NCI-H82 treated with DMSO at 0.1 percent for 48 hours (cell line): Measurements from ENCODE around the gene CRTAP.
"Not testable (repeated sequence)": the region's sequence is repeated elsewhere in the genome, so short reads cannot be mapped to it uniquely, and the experiment has no call there.

ENCODE experiments used
- DNase-seq: peaks from one replicate; lab custom pipeline; 2025; ENCODE audit not compliant: unreplicated experiment; lab: John Stamatoyannopoulos, UW

CRTAP gene

DNA sequence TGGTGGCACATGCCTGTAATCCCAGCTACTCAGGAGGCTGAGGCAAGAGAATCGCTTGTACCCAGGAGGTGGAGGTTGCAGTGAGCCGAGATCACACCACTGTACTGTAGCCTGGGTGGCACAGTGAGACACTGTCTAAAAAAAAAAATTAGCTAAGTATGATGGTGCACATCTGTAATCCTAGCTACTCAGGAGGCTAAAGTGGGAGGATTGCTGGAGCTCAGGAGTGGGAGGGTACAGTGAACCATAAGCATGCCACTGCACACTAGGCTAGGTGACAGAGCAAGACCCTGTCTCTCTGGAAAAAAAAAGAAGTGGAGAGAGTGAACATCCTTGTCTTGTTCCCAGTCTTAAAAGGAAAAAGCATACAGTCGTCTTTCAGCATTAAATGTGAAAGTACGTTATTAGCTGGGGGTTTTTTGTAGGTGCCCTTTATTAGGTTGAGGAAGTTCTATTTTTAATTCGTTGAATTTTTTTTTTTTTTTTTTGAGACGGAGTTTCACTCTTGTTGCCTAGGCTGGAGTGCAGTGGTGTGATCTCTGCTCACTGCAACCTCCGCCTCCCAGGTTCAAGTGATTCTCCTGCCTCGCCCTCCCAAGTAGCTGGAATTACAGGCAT is 25.3 kb downstream of the CRTAP start:
- not testable (repeated sequence) for DNase-seq

DNA sequence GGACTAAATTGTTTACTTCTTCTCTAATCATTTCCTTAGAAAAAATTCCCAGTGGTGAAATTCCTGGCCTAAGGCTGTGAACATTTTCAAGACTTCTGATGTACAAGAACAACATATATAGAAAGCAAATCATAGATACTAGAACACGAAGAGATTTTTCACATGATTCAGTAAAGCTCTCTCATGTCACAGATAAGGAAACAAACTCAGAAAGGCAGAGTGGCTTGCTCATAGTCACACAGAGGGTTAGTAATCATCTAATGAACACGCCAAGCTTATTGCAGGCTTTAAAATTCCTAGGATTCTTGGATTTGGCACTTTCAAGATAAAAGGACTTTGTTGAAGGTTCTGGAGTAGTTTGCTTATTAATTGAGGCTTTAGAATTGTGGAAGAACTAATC is 26.2 kb downstream of the CRTAP start:
- no peak for DNase-seq

DNA sequence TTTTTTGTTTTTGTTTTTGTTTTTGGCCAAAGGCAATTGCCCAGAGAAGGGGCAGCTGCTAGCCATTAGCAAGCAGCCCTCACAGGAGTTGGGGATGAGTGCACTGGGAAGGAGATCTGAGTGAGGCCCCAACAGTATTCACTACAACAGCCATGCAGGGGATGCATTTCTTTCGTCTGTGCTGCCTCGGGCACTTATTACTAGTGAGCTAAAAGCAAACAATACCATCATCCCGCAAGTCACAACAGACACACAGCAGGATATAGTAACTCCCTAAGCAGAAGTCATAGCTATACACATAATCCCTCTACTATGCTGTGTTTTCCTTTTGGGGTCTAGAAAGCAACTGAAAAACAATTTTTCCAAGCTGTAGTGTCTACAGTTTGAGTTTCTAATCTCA is 27.2 kb downstream of the CRTAP start:
- DNase-seq = no peak

- DNase-seq = no peak
Observed at GRCh38 chr3:33144433-33144832, 30.6 kb downstream of the CRTAP start.

DNA sequence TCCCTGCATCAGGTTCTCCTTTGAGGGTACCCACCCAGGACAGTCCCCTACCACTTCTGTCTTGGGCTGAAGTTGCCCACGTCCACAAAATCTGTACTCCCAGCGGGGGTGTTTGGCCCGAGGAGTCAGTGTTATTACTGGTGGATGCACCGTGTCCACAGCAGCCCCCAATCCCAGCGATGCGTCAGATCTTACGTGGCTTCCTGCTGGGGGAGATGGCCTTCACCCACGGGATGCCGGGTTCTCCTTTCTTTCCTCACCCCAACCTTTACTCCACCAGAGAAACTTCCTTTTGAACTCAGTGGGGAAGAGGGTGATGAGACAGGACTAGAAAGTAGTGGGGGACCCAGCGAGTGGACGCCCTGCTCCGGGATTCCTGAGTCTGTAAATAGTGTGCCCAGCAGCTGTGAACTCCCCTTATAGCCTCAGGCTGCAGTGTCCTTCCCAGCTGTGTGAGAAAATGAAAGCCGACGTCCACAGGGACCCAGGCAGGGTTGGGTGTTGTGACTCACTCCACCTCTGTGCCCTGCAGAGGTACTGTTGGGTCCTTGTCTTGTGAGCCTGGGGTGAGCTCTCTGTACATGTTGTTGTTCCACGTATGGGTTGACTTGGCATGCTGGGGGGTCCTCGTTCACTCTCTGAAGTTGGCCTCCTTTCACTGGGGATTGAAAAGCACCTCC is 31.5 kb downstream of the CRTAP start:
- no peak for DNase-seq

- no peak for DNase-seq
Observed at GRCh38 chr3:33145901-33146580, 32.2 kb downstream of the CRTAP start.

GRCh38 chr3:33146791-33147445 is 33.1 kb downstream of the CRTAP start:
- DNase-seq = no peak

DNA sequence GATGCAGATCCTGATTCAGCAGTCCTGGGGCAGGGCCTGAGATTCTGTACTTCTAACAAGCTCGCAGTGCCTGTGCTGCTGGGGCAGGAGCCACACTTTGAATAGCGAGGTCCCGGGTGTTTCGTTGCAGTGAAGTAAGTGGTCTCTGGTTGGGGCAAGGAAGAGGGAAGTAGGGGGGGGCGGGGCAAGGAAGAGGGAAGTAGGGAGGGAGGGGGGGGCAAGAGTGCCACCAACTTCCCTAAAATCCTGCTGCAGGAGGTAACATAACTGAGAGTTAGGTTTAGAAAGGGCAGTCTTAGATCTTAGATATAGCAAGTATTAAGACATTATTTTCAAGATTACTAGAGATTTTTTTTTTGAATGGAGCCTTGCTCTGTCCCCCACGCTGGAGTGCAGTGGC is 35.5 kb downstream of the CRTAP start:
- DNase-seq = no peak

- no peak for DNase-seq
Observed at GRCh38 chr3:33152363-33153360, 38.8 kb downstream of the CRTAP start.

DNA sequence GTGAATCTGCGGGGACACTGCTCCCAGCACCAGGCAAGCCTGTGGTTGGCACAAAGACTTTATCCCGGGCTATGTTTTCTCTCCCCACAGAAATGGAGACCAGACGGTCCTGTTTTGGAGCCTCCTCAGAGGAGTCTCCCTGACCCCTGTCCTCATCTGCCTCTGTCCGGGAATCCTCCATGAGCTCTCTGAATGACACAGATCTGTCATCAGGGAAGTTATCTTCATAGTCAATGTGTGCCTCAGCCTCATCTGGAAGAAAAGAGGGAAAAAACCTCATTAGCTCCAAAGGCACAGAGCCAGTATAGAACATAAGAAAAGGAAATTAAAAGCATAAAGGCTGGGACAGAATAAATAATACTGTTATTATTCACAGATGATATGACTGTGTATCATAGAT is 40.0 kb downstream of the CRTAP start:
- DNase-seq = no peak

DNA sequence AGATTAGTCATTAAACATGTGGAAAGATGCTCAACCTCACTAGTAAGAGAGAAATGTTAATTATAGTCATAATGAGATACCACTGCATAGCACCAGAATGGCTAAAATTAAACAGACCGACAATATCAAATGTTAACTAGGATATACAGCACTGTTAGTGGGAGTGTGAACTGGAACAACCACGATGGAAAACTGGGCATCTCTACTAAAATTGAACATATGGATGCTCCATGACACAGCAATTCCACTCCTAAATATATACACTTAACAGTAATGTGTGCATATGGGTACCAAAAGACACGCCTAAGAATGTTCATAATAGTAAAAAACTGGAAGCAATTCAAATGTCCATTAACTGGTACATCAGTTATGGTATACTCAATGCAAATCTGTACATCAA is 41.5 kb downstream of the CRTAP start:
- DNase-seq = no peak

- DNase-seq = no peak
Observed at GRCh38 chr3:33159234-33159633, 45.4 kb downstream of the CRTAP start.

GRCh38 chr3:33159981-33160380 is 46.2 kb downstream of the CRTAP start:
- no peak for DNase-seq

DNA sequence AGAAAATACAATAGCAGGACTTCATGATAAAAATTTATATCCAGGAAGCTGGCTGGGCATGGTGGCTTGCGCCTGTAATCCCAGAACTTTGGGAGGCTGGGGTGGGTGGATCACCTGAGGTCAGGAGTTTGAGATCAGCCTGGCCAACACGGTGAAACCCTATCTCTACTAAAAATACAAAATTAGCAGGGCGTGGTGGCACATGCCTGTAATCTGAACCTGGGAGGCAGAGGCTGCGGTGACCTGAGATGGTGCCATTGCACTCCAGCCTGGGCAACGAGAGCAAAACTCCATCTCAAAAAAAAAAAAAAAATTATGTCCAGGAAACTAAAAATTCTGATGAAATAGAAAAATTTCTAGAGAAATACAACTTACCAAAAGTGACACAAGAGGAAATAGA is 48.8 kb downstream of the CRTAP start:
- not testable (repeated sequence) for DNase-seq

DNA sequence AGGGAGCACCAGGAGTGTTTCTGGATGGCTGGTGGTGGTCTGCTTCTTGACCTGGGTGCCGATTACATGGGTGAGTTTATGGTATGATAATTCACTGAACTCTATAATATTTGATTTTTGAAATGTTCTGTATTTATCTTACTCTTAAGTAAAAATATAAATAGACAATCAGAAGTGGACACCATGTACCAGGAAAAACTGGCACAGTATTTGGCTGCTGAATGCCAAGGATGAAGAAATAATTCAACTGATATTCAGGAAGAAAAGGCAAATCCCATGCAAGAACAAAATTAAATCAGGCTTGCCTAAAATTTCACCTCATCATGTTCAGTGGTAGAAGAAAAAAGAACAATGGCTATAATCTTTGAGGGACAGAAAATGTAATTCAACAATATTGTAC is 51.6 kb downstream of the CRTAP start:
- DNase-seq = no peak

DNA sequence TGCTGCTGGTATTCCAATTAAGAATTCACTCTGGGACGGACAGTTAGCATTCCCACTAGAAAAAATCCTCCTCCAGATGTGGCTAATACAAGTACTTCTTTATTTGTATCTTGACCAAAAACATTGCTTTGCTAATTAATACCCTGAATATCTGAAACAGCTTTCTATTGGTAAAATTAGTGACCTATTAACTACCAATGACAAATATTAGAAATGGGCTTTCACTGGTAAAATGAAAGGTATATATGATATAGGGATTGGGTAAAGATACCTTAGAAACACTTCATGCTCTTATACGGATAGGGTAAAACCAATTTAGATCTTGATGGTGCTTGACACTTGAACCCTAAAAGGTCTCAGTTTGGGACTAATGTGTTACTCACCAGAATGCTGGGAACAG is 52.3 kb downstream of the CRTAP start:
- DNase-seq = no peak

- DNase-seq = no peak
Observed at GRCh38 chr3:33167284-33167683, 53.5 kb downstream of the CRTAP start.

DNA sequence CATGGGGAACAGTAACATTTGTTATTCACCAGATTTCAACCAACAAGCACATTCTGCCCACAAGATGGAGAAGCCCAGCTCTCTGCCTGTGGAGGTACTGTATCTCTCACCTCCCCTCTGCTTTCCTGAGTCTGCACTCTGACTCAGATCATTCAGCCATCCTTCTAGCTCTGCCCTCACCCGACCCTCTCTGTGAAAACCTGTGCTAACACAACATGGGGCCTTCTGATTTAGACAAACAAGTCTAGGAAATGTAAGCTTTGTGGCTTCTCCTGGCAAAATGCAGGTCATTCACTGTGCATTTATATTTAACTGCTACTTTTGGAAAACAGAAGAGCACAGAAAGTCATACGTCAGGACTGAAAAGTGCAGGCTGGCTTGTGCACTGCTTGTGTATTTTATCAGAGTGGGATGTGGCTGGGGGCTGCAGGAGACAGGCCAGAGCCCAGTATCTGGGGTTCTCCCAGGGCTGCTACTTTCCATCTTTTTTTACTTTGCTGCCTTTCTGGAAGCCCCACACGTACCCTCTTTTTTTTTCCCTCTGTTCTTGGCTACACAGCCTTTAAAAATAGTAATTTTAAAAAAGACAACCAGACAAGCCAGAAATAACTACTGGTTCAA is 54.0 kb downstream of the CRTAP start:
- no peak for DNase-seq

DNA sequence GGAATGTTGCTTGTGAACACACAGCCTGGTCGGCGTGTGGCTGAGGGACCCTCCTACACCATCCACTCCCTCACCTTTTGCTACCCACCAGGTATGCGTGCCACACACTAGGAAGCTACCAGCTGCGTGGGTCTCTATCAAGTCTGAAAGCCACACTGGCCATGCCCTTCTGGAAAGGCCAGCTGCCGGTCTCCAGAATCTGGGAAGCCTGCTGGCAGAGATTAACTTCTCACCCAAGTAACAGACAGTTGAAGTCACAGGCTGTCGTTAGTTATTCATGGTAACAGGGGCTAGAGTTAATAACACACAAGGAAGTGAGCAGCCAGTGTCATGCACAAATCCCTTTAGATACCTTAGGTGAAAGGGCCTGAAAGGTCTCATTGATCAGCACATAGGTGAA is 56.7 kb downstream of the CRTAP start:
- DNase-seq = no peak

DNA sequence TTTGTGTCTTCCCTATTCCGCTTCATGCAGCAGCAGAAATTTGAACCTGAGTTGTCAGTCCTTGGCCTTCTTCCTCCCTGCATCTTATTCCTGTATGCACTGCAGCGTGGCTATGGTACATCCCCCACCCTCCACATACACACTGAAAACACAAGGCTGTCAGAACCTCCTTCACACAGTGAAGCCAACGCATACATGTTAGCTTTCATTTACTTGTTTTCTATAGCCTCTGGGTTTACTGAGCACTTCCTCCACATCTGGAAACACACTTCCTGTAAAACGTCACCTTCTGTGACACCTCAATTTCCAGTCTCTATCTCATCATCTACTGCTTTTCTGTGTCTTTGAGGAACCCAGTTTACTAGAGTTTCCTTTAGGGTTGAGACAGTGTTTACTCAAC is 57.8 kb downstream of the CRTAP start:
- DNase-seq = no peak
